GM18499 (cell line): ENCODE results near the gene WBP1.
"Not testable (repeated sequence)": the region's sequence is repeated elsewhere in the genome, so short reads cannot be mapped to it uniquely, and the experiment has no call there.

Source experiments
- ATAC-seq: cut with Tn5 transposase; IDR thresholded peaks from one replicate; pipeline ENCODE4 v1.9.1; 2021; ENCODE audit warnings: moderate number of reproducible peaks; ENCODE audit not compliant: insufficient read depth, unreplicated experiment

The WBP1 gene

DNA sequence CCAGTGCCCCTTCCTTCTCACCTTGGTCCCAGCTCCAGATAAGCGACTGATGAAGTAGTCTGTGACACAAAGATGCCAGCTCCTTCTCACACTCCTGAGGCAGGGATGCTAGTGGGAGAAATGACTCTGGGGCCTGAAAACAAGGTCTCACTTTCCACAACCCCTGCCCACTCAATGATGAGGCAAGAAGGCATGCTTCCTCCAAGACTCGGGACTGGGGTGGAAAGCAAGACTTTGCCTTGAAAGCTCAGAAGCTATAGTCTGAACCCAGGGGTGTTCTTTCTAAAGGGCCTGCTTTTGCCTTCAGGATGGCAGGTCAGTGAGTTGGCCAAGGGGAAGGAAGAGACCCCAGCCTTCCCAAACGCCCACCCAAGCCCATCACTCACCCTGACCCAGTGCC lies 23.2 kb downstream of the WBP1 start:
- ATAC-seq: no peak

DNA sequence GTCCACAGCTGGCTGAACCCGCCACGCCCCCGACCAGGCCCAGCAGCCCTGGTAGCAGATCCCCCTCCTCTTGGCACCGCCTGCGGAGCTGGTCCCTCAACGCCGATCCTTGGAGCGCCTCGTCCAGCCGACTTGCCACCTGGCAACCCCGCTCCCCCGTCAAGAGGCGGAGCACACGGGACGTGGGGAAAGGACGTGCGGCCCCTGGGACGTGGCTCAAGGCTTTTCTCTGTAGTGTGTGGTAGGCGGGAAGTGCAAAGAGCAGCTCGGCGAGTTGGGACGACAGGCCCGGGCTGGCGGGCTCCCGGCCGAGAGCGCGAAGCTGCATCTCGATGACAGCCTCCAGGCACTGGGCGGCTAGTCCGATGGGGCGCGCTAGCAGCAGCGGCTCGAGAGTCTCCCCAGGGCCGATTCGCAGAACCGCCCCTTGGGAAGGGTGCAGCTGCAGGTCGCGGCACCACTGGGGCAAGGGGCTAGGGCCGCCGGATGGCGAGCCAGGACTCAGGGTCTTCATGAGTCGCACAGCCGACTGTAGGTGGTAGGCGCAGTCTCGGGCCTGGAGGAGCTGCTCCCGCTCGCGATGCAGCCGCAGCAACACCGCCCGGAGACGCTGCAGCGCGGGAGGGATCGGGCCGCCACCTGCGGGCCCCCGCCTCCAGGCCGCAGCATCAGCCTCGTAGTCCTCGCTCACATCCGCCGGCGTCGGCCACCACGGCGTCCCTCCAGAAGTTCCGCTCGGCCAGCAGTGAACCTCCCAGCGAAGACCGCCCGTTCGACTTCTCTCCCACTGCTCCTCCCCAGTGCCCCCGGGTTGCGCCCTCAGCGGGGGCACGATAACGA lies 23.9 kb downstream of the WBP1 start:
- peak; percentile 15 for ATAC-seq

DNA sequence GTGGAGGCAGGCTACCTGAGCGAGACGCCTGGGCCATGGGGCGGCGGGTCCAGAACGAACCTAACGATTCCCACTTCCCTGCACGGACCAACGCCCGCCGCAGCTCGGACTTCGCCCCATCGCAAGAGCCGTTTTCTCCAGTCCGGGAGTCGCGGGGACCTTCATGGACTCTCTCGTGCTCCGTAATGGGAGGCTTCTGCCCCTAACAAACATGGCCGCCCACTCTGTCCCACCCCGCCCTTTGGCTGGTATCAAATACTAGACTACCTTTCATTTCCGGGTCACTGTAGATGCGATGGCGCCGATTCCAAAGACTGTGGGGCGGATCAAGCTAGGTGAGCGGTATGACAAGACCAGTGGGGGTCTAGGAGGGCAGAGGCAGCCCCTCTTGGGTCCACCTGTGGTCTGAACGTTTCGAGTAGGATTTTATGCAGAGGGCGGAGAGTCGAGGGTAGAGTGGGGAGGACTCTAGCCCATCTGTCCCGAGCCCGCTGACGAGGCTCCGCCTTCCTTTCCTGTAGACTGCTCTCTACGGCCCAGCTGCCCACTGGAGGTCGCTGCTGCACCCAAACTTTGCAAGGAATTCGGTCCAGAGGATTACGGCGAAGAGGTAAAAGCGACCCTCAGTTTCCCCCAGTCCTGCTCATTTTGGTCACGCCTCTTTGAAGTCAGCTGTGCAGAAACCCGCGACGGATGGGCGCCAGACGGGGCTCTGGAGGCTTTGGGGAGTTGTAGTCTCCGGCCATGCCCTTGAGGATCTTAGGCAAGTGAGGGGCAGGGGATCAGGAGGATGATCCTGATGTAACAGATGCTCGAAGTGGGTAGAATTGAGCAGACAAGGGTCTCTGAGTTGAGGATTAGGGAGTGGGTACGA lies 24.8 kb downstream of the WBP1 start, which contains the start of the genes CCDC142 and TTC31:
CCDC142 (minus strand) TSS at position 198 of the 874 bp plus-strand sequence; CDS start at position 37, 161 bp downstream.
TTC31 (plus strand) TSS at position 281 of the 874 bp plus-strand sequence; CDS start at position 296, 15 bp downstream.
- ATAC-seq: peak; percentile 70

DNA sequence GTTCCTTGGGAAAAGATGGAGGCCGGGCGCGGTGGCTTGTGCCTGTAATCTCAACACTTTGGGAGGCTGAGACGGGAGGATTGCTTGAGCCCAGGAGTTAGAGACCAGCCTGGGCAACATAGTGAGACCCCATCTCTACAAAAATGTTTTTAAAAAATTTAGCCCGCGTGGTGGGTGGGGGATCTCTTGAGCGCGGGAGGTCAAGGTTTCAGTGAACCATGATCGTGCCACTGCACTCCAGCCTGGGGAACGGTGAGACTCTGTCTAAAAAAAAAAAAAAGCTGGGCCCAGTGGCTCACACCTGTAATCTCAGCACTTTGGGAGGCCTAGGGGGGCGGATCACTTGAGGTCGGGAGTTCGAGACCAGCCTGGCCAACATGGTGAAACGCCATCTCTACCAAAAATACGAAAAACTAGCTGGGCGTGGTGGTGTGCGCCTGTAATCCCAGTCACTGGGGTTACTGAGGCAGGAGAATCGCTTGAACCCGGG lies 25.5 kb downstream of the WBP1 start:
- not testable (repeated sequence) for ATAC-seq

DNA sequence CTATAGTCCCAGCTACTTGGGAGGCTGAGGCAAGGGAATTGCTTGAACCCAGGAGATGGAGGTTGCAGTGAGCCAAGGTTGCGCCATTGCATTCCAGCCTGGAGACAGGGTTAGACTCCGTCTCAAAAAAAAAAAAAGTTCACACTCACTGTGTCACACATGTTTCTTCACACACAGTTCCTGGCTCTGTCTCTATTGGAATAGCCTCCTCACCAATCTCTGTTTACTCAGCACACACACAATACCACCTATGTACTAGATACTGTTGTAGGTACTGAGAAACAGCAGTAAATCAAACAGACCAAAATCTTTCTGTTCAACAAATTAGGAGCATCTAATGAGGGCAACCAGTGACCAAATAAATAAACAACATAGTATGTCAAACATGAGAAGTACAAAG lies 27.9 kb downstream of the WBP1 start:
- ATAC-seq: no peak

DNA sequence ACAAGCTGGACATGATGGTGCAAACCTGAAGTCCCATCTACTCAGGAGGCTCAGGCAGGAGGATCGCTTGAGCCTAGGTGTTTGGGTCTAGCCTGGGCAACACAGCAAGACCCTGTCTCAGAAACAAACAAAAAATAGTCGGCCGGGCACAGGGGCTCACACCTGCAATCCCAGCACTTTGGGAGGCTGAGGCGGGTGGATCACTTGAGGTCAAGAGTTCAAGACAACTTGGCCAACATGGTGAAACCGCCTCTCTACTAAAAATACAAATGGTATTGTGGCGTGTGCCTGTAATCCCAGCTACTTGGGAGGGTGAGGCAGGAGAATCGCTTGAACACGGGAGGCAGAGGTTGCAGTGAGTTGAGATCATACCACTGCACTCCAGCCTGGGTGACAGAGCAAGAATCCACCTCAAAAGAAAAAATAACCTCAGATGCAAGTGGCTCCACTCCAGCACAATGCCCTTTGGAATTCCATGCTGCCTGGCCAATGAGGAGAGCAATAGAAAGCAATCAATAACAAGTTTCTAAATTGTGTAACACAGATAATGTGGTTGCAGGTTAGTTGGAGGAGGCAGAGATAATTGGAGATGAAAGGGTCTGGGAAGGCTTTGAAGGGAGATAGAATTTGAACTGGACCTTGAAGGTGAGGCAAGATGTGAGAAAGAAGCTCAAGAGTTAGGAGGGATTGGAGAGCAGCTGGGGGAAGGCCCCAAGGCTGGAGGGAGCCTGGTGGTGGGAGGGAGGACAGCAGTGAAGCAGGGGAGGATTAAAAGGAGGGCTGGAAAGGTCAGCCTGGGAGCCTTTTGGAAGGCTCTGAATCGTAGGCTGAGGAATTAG lies 30.6 kb downstream of the WBP1 start:
- ATAC-seq: no peak

DNA sequence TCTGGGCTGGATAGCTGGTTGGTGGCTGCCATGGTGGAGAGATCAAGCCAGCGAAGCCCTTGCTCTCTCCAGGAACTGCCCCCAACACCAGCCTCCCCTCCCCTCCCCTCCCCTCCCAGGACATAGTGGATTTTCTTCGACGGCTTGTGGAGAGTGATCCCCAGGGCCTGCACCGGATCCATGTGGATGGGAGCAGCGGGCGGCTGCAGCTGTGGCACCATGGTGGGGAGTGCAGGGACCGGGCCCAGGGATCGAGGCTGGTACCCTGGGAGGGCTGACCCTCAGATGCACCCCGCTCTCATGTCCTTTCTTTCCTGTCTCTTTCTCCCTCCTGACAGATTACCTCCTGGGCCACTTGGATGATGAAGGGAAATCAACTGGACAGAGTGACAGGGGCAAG lies 31.7 kb downstream of the WBP1 start:
- ATAC-seq: no peak

DNA sequence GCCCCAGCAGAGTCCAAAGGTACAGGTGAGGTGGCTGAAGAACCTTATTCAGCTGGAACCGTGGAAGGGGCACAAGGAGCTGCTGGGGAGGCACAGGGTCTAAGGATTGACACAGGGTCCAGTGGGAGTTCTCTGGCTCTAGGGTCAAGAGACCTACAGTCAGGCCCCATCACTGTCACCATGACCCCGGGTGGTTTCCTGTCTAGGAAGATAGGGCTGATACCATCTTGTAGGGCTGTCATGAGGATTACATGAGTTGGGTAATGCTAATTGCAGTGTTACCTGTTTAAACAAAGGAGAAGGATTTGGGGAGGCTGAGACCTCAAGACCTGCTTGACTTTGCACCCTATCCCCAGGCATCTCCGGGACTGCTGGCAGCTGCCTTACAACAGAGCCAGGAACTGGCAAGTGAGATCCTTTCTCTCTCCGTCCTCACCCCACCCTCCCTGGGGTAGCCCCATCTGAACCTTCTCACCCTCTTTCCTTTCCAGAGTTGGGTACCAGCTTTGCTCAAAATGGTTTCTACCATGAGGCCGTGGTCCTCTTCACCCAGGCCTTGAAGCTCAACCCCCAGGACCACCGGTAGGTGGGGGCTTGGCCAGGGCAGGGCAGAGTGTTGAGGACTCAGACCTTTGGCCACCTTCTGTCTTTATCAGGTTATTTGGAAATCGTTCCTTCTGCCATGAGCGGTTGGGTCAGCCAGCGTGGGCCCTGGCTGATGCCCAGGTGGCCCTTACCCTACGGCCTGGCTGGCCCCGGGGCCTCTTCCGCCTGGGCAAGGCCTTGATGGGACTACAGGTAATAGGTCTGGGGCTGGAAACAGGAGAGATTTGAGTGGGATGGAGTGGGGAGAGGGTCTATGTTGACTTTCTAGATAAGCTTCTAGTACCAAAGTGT lies 33.7 kb downstream of the WBP1 start:
- no peak for ATAC-seq

DNA sequence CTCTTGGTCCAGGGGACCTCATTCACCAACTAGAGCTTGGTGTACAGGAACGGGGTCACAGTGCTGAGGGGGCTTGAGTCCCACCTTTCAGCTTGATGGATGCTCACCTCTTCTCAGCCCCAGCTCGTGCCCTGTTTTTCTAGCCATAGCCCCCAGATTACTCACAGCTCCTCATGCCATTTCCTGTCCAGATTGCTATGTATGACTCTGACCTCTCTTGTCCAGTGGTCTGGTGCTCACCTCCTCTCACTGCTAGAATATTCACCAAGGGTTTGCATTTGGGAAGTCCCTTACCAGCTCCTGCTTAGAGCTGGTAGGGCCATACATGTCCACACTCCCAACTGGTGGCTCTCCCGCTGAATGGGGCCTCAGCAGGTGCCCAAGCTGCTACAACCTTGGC lies 35.3 kb downstream of the WBP1 start:
- ATAC-seq: no peak

DNA sequence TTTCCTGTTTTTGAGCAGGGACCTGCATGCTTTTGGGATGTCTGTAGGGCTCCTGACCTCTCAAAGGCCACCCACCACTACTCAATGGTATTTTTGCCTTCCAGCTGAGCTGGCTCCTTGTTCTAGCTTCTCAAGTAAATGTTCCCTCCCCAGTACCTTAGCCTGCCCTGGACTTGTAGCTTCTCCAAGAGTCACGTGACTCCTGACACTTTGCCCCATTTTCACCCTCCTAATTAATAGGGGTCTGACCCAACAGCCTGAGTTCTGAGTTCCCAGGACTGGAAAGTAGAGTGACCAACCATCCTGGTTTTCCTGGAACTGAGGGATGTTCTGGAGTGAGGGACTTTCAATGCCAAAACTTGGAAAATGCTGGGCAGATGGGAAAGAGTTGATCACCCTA lies 37.2 kb downstream of the WBP1 start:
- ATAC-seq: no peak

DNA sequence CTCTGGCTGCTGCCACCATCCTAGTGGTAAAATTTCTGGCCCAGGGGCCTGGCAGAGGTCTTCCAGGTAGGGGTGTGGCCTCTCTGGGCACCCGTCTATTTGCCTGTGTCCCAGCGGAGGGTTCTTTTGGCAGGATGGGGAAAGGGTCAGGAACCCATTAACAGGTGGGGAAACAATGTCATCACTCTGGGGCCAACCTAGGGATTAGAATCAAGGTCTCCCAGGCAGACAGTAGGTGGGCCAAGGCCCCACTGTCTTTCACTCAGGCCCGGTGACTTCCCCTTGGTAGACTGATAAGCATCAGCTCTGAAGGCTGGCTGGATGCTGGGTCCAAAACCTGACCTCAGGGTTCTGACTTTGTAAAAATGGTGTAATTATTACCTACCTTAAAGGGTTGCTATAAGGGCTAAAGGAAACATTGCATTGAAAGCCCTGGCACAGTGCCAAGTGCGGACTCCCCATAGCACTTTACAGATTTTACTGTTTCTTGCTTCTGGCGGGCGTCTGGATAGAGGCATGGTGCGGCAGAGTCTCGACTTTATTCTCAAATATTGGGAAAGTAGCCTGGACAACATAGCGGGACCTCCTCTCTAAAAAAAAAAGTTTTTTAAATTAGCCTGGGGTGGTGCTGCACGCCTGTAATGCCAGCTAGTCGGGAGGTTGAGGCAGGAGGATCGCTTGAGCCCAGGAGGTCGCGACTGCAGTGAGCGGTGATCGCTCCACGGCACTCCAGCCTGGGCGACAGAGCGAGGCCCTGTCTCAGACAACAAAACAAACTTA lies 38.9 kb downstream of the WBP1 start:
- ATAC-seq: no peak

DNA sequence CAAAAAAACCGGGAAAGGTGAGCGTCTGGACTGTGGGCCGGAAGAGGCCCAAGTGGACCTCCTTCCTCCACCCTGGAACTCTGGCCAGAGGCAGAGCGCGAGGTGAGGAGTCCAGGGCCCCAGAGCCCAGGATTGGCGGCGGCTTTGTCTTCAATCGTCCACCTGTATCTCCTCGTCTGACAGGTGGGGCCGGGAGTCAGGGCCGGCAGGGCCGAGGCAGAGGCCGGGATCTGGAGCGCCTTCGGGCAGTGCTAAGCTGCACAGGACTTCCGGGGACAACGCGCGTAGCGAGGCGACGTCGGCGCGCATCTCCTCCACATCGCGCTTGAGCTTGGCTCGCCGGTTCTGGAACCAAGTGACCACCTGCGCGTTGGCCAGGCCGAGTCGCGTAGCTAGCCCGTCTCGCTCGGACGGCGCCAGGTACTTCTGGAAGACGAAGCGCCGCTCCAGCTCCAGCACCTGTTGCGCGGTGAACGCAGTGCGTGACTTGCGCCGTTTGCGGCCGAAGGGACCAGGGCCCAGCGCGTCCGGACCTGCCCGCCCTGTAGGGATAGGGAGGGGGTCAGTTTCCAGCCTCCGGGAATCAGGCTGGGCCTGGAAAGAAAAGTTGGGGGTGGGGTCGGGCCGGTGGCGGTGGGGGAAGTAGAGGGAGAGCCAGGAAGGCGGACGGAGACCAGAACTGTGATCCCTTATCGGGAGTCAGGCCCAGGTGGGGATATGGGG lies 39.7 kb downstream of the WBP1 start:
- no peak for ATAC-seq

DNA sequence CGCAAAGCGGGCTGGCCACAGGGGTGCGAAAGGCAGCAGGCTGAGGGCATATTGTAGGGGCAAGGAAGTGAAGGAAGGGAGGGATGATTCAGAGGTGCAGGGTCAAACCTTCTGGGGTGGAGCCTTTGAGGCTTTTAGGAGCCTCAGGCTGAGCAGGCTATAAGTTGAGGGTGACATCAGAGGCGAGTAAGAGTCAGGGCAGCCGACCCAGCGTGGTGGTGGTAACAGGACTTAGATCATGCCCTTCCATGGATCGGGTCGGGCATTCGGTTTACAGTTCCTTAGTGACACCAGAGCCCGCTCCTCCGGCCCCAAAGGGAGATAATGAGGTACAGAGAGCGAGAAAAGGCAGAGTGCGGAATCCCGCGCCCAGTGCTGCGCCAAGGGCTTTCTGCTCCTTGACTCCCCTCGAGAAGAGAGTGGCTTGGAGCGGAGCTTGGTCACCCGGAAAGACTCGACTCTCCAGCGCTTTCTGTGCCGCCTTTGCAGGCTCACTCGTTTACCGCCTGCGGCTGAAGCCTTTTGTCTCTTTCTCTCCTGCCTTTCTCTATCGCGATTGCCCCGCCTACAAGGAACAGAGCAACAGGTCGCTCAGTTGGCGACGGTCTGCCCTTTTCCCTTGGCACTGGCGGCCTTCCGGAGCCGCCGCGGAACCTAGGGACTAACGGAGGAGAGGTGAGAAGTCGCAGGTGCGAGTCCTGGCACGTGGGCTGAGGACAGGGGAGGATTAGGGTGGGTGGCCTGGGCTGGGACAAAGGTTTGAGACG lies 40.4 kb downstream of the WBP1 start:
- ATAC-seq: no peak

DNA sequence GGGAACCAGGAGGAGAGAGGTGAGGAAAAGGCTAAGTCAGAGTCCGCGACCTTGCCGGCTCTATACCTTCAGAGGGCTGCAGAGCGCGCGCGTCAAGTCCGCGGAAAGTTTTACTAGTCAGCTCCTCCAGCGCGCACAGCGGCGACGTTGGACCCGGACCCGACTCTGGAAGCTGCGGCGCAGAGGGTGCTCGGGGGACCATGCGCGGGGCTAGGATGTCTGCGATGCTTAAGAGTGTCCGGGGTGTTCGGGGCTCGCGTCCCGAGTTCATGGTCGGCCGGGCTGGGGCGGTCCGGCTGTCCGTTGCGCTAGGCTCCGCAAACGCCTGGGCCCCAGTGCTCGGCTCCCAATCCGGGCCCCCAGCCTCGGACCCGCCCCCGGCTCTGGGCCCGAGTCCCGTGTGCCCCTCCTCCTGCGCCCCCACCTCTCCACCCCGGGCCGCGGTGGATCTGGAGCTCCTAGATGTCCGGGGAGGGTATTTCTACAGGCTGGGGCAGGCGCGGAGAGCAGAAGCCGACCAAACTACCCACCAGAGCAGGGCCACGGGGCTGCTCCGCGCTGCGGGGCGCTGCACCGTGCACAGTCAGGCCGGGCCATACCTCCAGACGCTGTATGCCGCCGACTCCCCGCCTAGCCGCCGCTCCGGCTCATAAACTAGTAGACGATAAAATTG lies 41.2 kb downstream of the WBP1 start, which contains the start of gene LBX2:
LBX2 (minus strand) TSS at position 337 of the 673 bp plus-strand sequence; CDS start at position 271, 66 bp downstream.
- no peak for ATAC-seq

DNA sequence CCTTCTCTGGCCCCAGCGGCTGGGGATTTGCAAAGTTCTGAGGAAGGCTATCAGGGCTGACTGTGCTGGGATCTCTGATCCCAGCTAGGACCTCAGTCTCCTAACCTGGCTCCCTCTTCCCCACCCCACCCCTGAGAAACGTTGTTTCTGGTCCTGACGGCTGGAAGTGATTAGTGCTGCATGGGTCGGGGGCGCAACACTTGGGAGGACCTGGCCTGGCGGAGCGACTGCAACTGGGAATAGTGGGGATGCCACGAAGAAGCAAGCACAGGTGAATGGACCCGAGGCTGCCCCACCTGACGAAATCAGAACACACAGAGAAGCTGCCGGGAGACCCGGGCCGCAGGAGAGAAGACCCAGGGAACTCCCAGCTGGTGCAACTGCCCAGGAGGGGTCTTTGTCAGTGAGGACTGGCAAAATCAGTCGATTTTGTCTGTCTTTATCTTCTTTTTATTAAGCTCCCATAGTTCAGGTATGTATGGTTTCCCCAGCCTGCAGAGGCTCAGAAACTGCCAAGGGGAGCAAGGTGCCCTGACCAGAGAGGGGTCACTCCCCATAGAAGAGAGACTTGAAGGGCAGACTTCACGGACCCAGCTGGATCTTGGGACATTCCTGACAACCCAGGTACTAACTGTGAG lies 41.8 kb downstream of the WBP1 start:
- no peak for ATAC-seq

DNA sequence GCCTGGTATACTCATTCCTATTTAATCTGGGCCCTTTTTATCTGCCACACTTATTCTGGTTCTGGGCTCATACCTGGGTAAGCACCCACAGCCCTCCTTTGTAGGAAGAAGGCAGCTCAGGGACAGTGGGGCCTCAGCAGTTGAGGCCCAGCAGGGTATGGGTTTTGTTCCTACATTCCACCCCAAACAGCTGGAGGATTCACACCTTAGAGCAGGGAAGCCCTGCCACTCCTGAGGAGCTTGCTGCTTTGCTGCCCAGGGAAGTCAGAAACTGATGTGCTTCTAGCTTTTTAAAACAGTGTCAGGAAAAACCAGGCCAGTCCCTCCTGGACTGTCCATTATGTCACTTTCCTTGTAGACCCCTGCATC lies 42.3 kb downstream of the WBP1 start:
- no peak for ATAC-seq
